GM03348 (cell line): ENCODE data around the gene SH3D19.
"Not testable (repeated sequence)": the region's sequence is repeated elsewhere in the genome, so short reads cannot be mapped to it uniquely, and the experiment has no call there.

Experiments
- DNase-seq: peaks from one replicate; pipeline ENCODE4 v3.0.0; 2012; ENCODE audit warnings: low spot score

SH3D19 gene

GRCh38 chr4:151150821-151151580 is 174.4 kb downstream of the SH3D19 start:
- DNase-seq = no peak

- no peak for DNase-seq
Measured at GRCh38 chr4:151148261-151148660, 177.1 kb downstream of the SH3D19 start.

GRCh38 chr4:151147000-151147399 is 178.4 kb downstream of the SH3D19 start:
- no peak for DNase-seq

- DNase-seq = no peak
Measured at GRCh38 chr4:151144329-151145072, 180.9 kb downstream of the SH3D19 start.

GRCh38 chr4:151143811-151144210 is 181.6 kb downstream of the SH3D19 start:
- DNase-seq = no peak

GRCh38 chr4:151143162-151143561 is 182.2 kb downstream of the SH3D19 start:
- DNase-seq = no peak

GRCh38 chr4:151142758-151143157 is 182.6 kb downstream of the SH3D19 start:
- DNase-seq = no peak

GRCh38 chr4:151139814-151140213 is 185.6 kb downstream of the SH3D19 start:
- no peak for DNase-seq

- DNase-seq = not testable (repeated sequence)
Measured at GRCh38 chr4:151136048-151136447, 189.4 kb downstream of the SH3D19 start.

- no peak for DNase-seq
Measured at GRCh38 chr4:151133311-151133710, 192.1 kb downstream of the SH3D19 start.

GRCh38 chr4:151129796-151130195 is 195.6 kb downstream of the SH3D19 start:
- no peak for DNase-seq

GRCh38 chr4:151117371-151117962 is 207.9 kb downstream of the SH3D19 start:
- peak; percentile 78 for DNase-seq

- peak; percentile 15 for DNase-seq
Measured at GRCh38 chr4:151114986-151115385, 210.4 kb downstream of the SH3D19 start.

- DNase-seq = no peak
Measured at GRCh38 chr4:151114338-151114737, 211.1 kb downstream of the SH3D19 start.

GRCh38 chr4:151110236-151110635 is 215.2 kb downstream of the SH3D19 start:
- no peak for DNase-seq

- no peak for DNase-seq
Measured at GRCh38 chr4:151107063-151107462, 218.3 kb downstream of the SH3D19 start.

GRCh38 chr4:151105454-151106032 is 219.9 kb downstream of the SH3D19 start:
- DNase-seq = no peak

- DNase-seq = no peak
Measured at GRCh38 chr4:151104621-151105020, 220.8 kb downstream of the SH3D19 start.

- no peak for DNase-seq
Measured at GRCh38 chr4:151103758-151104157, 221.6 kb downstream of the SH3D19 start.

- no peak for DNase-seq
Measured at GRCh38 chr4:151100531-151100930, 224.9 kb downstream of the SH3D19 start.

GRCh38 chr4:151099976-151100417 is 225.4 kb downstream of the SH3D19 start:
- DNase-seq = no peak

- DNase-seq = peak; percentile 96
Measured at GRCh38 chr4:151099229-151099975, 226.0 kb downstream of the SH3D19 start, which contains the start of gene RPS3A. TSS of gene RPS3A (plus strand) at chr4:151099628. CDS start at chr4:151099653, 25 bp downstream.
